Upper lobe of left lung (tissue), 4 donors: ENCODE measurements around the gene PGPEP1.

Experiments used
- CTCF ChIP-seq, 6 experiments: fragments of 450-650 bp in 4 of 6; fragments of 200-600 bp in 2 of 6; sonication (generic) in 2 of 6; IDR thresholded peaks; one replicate each; pipeline ENCODE4 v1.5.1; 2016 to 2019; ENCODE audit warnings: antibody characterized with exemption in 6 of 6
- POLR2A ChIP-seq, 4 donors: fragments of 450-650 bp; IDR thresholded peaks; one replicate each; pipeline ENCODE4 v1.5.1; 2016 to 2017; ENCODE audit warnings: antibody characterized with exemption in 4 of 4, mild to moderate bottlenecking in 2 of 4

- TF ChIP-seq CTCF (IDR thresholded peaks at IDR 0.05) (no peak), POLR2A (IDR thresholded peaks at IDR 0.05) (no peak)
Measured at GRCh38 chr19:18330868-18331267, 9.5 kb upstream of the PGPEP1 start.
